GM19099 (cell line): ENCODE data around the gene PIK3AP1.

ENCODE experiments used
- POLR2A ChIP-seq: IDR thresholded peaks from 3 replicates; pipeline ENCODE4 v1.6.1; 2011; ENCODE audit warnings: low read depth; ENCODE audit not compliant: insufficient read length; ENCODE audit errors: extremely low read depth

Gene PIK3AP1

GRCh38 chr10:96667401-96667800, 52.9 kb downstream of the PIK3AP1 start:
- TF ChIP-seq POLR2A: no peak

GRCh38 chr10:96666741-96667140, 53.6 kb downstream of the PIK3AP1 start:
- TF ChIP-seq POLR2A: no peak

GRCh38 chr10:96665306-96665705, 55.0 kb downstream of the PIK3AP1 start:
- no peak for TF ChIP-seq POLR2A

GRCh38 chr10:96664563-96664962, 55.8 kb downstream of the PIK3AP1 start:
- TF ChIP-seq POLR2A: no peak

- no peak for TF ChIP-seq POLR2A
Measured at GRCh38 chr10:96663797-96664196, 56.5 kb downstream of the PIK3AP1 start.

- TF ChIP-seq POLR2A: no peak
Measured at GRCh38 chr10:96661632-96662031, 58.7 kb downstream of the PIK3AP1 start.

DNA sequence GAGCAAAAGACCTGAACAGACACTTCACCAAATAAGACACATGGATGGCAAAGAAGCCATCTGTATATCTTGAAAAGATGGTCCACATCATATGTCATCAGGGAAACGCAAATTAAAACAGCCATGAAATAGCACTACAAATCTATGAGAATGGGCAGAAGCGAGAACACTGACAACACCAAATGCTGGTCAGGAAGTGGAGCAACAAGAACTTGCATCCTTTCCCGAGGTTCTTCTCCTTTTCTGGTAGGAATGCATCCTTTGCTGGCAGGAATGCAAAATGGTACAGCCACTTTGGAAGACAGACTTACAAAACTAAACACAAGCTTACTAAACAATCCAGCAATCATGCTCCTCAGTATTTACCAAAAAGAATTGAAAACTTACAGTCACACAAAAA, 60.0 kb downstream of the PIK3AP1 start:
- no peak for TF ChIP-seq POLR2A

GRCh38 chr10:96658844-96659243, 61.5 kb downstream of the PIK3AP1 start:
- TF ChIP-seq POLR2A: no peak

GRCh38 chr10:96657385-96657784, 62.9 kb downstream of the PIK3AP1 start:
- TF ChIP-seq POLR2A: no peak

DNA sequence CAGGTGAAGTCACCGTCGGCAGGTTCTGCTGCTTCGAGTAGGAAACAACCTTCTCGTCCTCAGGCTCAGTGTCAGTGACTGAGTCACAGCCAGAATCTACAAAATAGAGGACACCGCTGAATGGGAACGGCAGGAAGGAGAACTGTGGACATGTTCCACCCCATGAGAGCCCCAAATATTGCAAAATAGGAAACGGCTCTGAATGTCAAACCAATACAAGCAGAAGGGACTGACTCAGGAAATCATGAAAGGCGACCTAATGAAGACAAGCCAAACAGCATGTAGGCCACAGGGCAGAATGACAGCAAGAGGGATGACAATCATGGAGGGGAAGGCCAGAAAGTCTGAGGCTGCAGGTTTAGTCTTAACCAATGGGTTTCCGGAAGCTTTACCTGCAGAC, 63.5 kb downstream of the PIK3AP1 start:
- TF ChIP-seq POLR2A: no peak

- TF ChIP-seq POLR2A: no peak
Measured at GRCh38 chr10:96656198-96656577, 64.1 kb downstream of the PIK3AP1 start.

DNA sequence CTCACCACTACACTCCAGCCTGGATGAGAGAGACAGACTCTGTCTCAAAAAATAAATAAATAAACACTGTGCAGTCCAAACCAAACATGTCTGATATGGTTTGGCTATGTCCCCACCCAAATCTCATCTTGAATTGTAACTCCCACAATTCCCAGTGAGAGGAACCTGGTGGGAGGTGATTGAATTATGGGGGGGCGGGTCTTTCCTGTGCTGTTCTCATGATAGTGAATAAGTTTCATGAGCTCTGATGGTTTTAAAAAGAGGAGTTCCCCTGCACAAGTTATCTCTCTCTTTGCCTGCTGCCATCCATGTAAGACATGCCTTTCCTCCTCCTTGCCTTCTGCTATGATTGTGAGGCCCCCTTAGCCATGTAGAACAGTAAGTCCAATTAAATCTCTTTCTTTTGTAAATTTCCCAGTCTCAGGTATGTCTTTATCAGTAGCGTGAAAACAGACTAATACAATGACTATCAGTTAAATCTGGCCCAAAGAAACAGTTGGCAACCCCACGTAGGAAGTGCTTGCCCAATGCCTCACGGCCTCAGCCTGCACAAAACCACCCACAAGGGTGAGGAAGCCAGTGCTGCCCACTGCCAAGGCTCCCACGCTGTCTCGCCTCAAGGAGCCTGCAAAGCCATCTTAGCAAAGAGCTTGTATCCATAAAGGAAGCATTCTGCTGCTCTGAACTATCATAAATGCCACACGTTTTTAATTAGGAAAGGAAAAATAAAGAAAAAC, 64.7 kb downstream of the PIK3AP1 start:
- no peak for TF ChIP-seq POLR2A

- no peak for TF ChIP-seq POLR2A
Measured at GRCh38 chr10:96651998-96652431, 68.3 kb downstream of the PIK3AP1 start.

DNA sequence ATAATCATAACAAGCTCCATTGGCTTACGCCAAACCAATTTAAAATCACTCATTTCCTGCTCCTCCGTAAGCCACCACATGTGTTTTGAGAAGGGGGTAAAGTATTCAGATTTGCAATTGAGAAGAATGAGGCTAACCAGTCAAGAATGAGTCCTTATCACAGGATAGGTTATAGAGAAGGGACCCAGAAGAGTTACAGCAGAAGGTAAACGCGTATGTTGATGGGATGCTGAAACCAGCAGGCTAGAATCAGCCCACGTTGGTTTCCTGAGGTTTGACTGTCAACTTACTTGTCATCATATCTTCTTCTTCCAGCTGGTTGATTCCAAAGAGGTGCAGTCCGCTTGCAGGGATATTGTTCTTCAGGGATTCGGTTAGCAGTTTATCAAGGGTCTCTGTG, 69.4 kb downstream of the PIK3AP1 start:
- no peak for TF ChIP-seq POLR2A

- no peak for TF ChIP-seq POLR2A
Measured at GRCh38 chr10:96648297-96648696, 72.0 kb downstream of the PIK3AP1 start.

- TF ChIP-seq POLR2A: no peak
Measured at GRCh38 chr10:96647466-96647865, 72.8 kb downstream of the PIK3AP1 start.

DNA sequence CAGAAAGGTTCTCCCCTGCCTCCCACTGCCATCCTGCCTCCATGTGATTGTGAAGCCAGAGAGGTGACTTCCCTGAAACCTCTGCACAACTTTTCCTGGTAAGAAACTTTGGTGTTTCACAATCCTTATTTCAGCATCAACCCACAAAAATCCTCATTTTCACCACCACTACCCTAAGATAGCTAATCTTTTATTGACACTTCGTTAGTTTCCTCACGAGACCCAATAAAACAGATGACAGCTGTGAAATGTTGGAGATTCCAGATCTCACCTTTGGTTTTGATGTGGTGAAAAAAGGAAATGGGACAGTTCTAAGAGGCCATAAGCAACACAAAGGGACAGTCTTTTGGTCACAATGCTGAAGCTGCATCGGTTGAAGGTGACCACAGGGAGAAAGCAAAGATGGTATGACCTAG, 73.6 kb downstream of the PIK3AP1 start:
- TF ChIP-seq POLR2A: no peak

DNA sequence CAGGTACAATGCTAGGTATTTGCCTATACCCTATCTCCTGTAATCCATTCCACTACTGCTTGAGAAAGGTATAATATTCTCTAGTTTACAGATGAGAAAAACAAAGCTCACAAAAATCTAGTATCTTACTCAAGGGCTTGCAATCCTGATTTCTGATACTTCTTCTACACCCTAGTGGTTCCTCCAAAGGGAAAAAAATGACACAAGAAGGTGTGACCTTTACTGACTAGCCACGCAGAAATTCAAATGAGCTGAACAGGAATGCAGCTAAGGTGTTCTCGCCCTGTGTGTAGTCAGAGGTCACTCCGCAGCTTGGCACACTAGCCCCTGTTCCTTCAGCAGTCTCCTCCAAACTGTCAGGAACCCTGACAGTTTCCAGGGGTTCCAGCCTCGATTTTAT, 74.0 kb downstream of the PIK3AP1 start:
- no peak for TF ChIP-seq POLR2A

- TF ChIP-seq POLR2A: no peak
Measured at GRCh38 chr10:96645191-96645721, 75.1 kb downstream of the PIK3AP1 start.
